WTC11 (cell line): ENCODE data around the gene NHLH2. TPM values are rescaled to one million over a fixed set of nuclear protein-coding genes. Genes with fewer than 3 reads are reported as not detected.

ENCODE experiments used
- ATAC-seq: fragments of 200-7000 bp; cut with Tn5 transposase; 2 replicates; pipeline ENCODE4 v1.10.0; 2021; ENCODE audit warnings: mild to moderate bottlenecking, moderate library complexity
- CTCF ChIA-PET: fragments of 300-600 bp; sonication (Branson Sonifier 250); formaldehyde crosslinking; loops from one replicate; lab custom pipeline; 2021; ENCODE audit warnings: antibody characterized with exemption; lab: Charles Lee
- POLR2A ChIA-PET: fragments of 350-600 bp; sonication (Branson Sonifier 250); formaldehyde crosslinking; loops from one replicate; lab custom pipeline; 2021; ENCODE audit warnings: antibody characterized with exemption; lab: Charles Lee
- DNase-seq: peaks from one replicate; pipeline ENCODE4 v3.0.0; 2021; ENCODE audit warnings: low spot score
- H3K27ac Mint-ChIP-seq: 2 replicates; pipeline ENCODE4 v1.8.0; 2021; ENCODE audit warnings: mixed read lengths
- H3K27me3 Mint-ChIP-seq: 2 replicates; pipeline ENCODE4 v1.8.0; 2021; ENCODE audit warnings: low read depth, mild to moderate bottlenecking, moderate library complexity, mixed read lengths
- H3K36me3 Mint-ChIP-seq: 2 replicates; pipeline ENCODE4 v1.8.0; 2021; ENCODE audit warnings: mixed read lengths
- H3K4me1 Mint-ChIP-seq: 2 replicates; pipeline ENCODE4 v1.8.0; 2022; ENCODE audit warnings: mixed read lengths
- H3K4me3 Mint-ChIP-seq: 2 replicates; pipeline ENCODE4 v1.8.0; 2021; ENCODE audit warnings: mild to moderate bottlenecking, moderate library complexity, mixed read lengths
- H3K9me3 Mint-ChIP-seq: 2 replicates; pipeline ENCODE4 v1.8.0; 2021; ENCODE audit warnings: mixed read lengths
- AR ChIP-seq: fragments of 250-450 bp; sonication (Bioruptor Pico); IDR thresholded peaks from 2 replicates; pipeline ENCODE4 v1.9.0; 2021; ENCODE audit warnings: mild to moderate bottlenecking
- ATF1 ChIP-seq: sonication (generic); formaldehyde crosslinking; IDR thresholded peaks from 2 replicates; pipeline ENCODE4 v1.8.1; 2023; ENCODE audit warnings: mild to moderate bottlenecking, moderate library complexity, missing genetic modification reagents
- CBFB ChIP-seq: sonication (generic); formaldehyde crosslinking; IDR thresholded peaks from 2 replicates; pipeline ENCODE4 v1.8.1; 2022; ENCODE audit warnings: mild to moderate bottlenecking, low read depth, missing genetic modification reagents
- CDX4 ChIP-seq: fragments of 250-450 bp; sonication (Bioruptor Pico); IDR thresholded peaks from 2 replicates; pipeline ENCODE4 v1.9.0; 2021; ENCODE audit warnings: moderate library complexity, mild to moderate bottlenecking, inconsistent platforms, borderline replicate concordance
- E2F1 ChIP-seq: sonication (generic); formaldehyde crosslinking; IDR thresholded peaks from 2 replicates; pipeline ENCODE4 v1.8.0; 2022; ENCODE audit warnings: mild to moderate bottlenecking, missing genetic modification reagents
- ETV6 ChIP-seq: sonication (generic); formaldehyde crosslinking; IDR thresholded peaks from 2 replicates; pipeline ENCODE4 v1.8.1; 2022; ENCODE audit warnings: mild to moderate bottlenecking, missing genetic modification reagents
- HMGA2 ChIP-seq: fragments of 250-450 bp; sonication (Bioruptor Pico); IDR thresholded peaks from 2 replicates; pipeline ENCODE4 v1.4.0; 2021; ENCODE audit warnings: mild to moderate bottlenecking, moderate library complexity
- IRF2 ChIP-seq: sonication (generic); formaldehyde crosslinking; IDR thresholded peaks from 2 replicates; pipeline ENCODE4 v1.8.0; 2022; ENCODE audit warnings: low read depth, missing genetic modification reagents, borderline replicate concordance
- MAX ChIP-seq: sonication (generic); formaldehyde crosslinking; IDR thresholded peaks from 2 replicates; pipeline ENCODE4 v1.8.0; 2022; ENCODE audit warnings: mild to moderate bottlenecking, missing genetic modification reagents
- MYBL2 ChIP-seq: sonication (generic); formaldehyde crosslinking; IDR thresholded peaks from 2 replicates; pipeline ENCODE4 v1.8.1; 2023; ENCODE audit warnings: mild to moderate bottlenecking, moderate library complexity, missing genetic modification reagents
- NFYB ChIP-seq: sonication (generic); formaldehyde crosslinking; conservative IDR thresholded peaks from 2 replicates; pipeline ENCODE4 v1.8.0; 2022; ENCODE audit warnings: low read depth, missing genetic modification reagents
- PRDM15 ChIP-seq: sonication (generic); formaldehyde crosslinking; IDR thresholded peaks from 2 replicates; pipeline ENCODE4 v1.8.0; 2022; ENCODE audit warnings: missing genetic modification reagents
- PREB ChIP-seq: sonication (generic); formaldehyde crosslinking; IDR thresholded peaks from 2 replicates; pipeline ENCODE4 v1.8.1; 2022; ENCODE audit warnings: mild to moderate bottlenecking, missing genetic modification reagents, moderate library complexity, borderline replicate concordance
- TEAD1 ChIP-seq: sonication (generic); formaldehyde crosslinking; IDR thresholded peaks from 2 replicates; pipeline ENCODE4 v1.8.0; 2022; ENCODE audit warnings: mild to moderate bottlenecking, missing genetic modification reagents
- ZNF121 ChIP-seq: sonication (generic); formaldehyde crosslinking; IDR thresholded peaks from 2 replicates; pipeline ENCODE4 v1.8.0; 2023; ENCODE audit warnings: missing genetic modification reagents
- ZNF232 ChIP-seq: sonication (generic); formaldehyde crosslinking; IDR thresholded peaks from 2 replicates; pipeline ENCODE4 v1.8.0; 2022; ENCODE audit warnings: mild to moderate bottlenecking, missing genetic modification reagents
- ZNF263 ChIP-seq: sonication (generic); formaldehyde crosslinking; IDR thresholded peaks from 2 replicates; pipeline ENCODE4 v1.8.1; 2022; ENCODE audit warnings: low read depth, mild to moderate bottlenecking, moderate library complexity, missing genetic modification reagents
- ZNF396 ChIP-seq: fragments of 250-450 bp; sonication (Bioruptor Pico); IDR thresholded peaks from 2 replicates; pipeline ENCODE4 v1.8.0; 2021; ENCODE audit warnings: mild to moderate bottlenecking, moderate library complexity, borderline replicate concordance
- ZNF423 ChIP-seq: fragments of 250-450 bp; sonication (Bioruptor Pico); IDR thresholded peaks from 2 replicates; pipeline ENCODE4 v2.1.2; 2022; ENCODE audit warnings: mild to moderate bottlenecking, moderate library complexity
- ZNF512 ChIP-seq: sonication (generic); formaldehyde crosslinking; IDR thresholded peaks from 2 replicates; pipeline ENCODE4 v1.8.1; 2022; ENCODE audit warnings: missing genetic modification reagents, borderline replicate concordance
- ZNF532 ChIP-seq: fragments of 250-450 bp; sonication (Bioruptor Pico); IDR thresholded peaks from 2 replicates; pipeline ENCODE4 v1.9.0; 2021; ENCODE audit warnings: mild to moderate bottlenecking, borderline replicate concordance
- total RNA-seq: library from RNA; stranded (reverse); gene quantifications from 3 replicates; pipeline ENCODE4 v1.2.3, GENCODE V29; 2021

Gene NHLH2
- total RNA-seq, 1 experiment from 2014 or later = 4.3 TPM

GRCh38 chr1:115830963-115831362, 10.0 kb downstream of the NHLH2 start (continued):
- TF ChIP-seq ZNF263 (CRISPR knock-in tag) = no peak
- no peak for TF ChIP-seq AR (CRISPR knock-in tag)
- TF ChIP-seq MAX (CRISPR knock-in tag) = no peak
- no peak for TF ChIP-seq HMGA2 (CRISPR knock-in tag)
- TF ChIP-seq ZNF121 = no peak
- TF ChIP-seq CBFB = no peak

GRCh38 chr1:115829947-115830346, 11.0 kb downstream of the NHLH2 start:
- ATAC-seq = peak; percentile 20
- Mint-ChIP-seq H3K4me3 (peak overlapping the region; percentile 10; the same call in 1 of the 2 replicates), H3K27me3 (peaks cover 20% of the 10 kb centered on the region), H3K27ac (0 out of 2 replicates have a peak overlapping the region, but pooled peaks have one; percentile 33), H3K36me3 (no peaks in the 10 kb centered on the region), H3K4me1 (peaks cover 54% of the 10 kb centered on the region), H3K9me3 (no peaks in the 10 kb centered on the region)
- CTCF ChIA-PET = interaction anchor here (1.6 kb wide), 1 partner anchor 191 kb away, joined by 4 read pairs; no protein-coding TSS in a partner anchor
- DNase-seq = peak; percentile 15
- POLR2A ChIA-PET = interaction anchor here (0.6 kb wide), 1 partner anchor 154 kb away, joined by 3 read pairs; no protein-coding TSS in a partner anchor
- no peak for TF ChIP-seq IRF2 (CRISPR knock-in tag)
- no peak for TF ChIP-seq ETV6 (CRISPR knock-in tag)
- no peak for TF ChIP-seq ZNF396
- TF ChIP-seq E2F1 (CRISPR knock-in tag) = no peak
- no peak for TF ChIP-seq ZNF423
- no peak for TF ChIP-seq ZNF512
- TF ChIP-seq TEAD1 (CRISPR knock-in tag) = no peak
- TF ChIP-seq PRDM15 = no peak
- no peak for TF ChIP-seq PREB (CRISPR knock-in tag)
- TF ChIP-seq ATF1 = no peak
- no peak for TF ChIP-seq NFYB
- TF ChIP-seq ZNF532 (CRISPR knock-in tag) = no peak
- no peak for TF ChIP-seq MYBL2
- no peak for TF ChIP-seq CDX4 (CRISPR knock-in tag)
- TF ChIP-seq ZNF232 (CRISPR knock-in tag) = no peak
